ENCODE data around the gene CDCA5. TPM values are rescaled to one million over a fixed set of nuclear protein-coding genes. Genes with fewer than 3 reads are reported as not detected.

CDCA5 gene
- total and polyA plus RNA-seq, 9 donors = 0.38 to 2.8 (median 0.79) TPM; not detected in 1

- WGBS, 3 donors = 60 to 66% (median 61%) methylated on average over 12 to 13 of the region's 13 CpGs
- TF ChIP-seq POLR2A (IDR thresholded peaks at IDR 0.05) = no peak
- TF ChIP-seq EP300 (IDR thresholded peaks at IDR 0.05) = no peak
- no peak for TF ChIP-seq CTCF (IDR thresholded peaks at IDR 0.05)
- H3K27ac ChIP-seq = no peak overlapping the region
Observed at GRCh38 chr11:65058012-65058411, 25.8 kb downstream of the CDCA5 start.

GRCh38 chr11:65057526-65057925 is 26.3 kb downstream of the CDCA5 start:
- 79 to 90% (median 89%) methylated on average over 7 of the region's 7 CpGs for WGBS, 3 donors
- intact Hi-C loops (cut with DNase I) = no loop called here

More at GRCh38 chr11:65058012-65058411, 25.8 kb downstream of the CDCA5 start:
- Histone ChIP-seq H3K9me3 (no peaks in the 10 kb centered on the region), H3K4me1 (ENCODE audit: insufficient read depth) (no peaks in the 10 kb centered on the region), H3K4me3 (no peak overlapping the region), H3K27me3 (no peaks in the 10 kb centered on the region), H3K36me3 (no peaks in the 10 kb centered on the region)
- intact Hi-C loops (cut with DNase I) = no loop called here
- no peak for DNase-seq

GRCh38 chr11:65056999-65057398 is 26.8 kb downstream of the CDCA5 start:
- no peaks in the 10 kb centered on the region for H3K27me3 ChIP-seq
- DNase-seq = no peak
- 84 to 89% (median 87%) methylated on average over 6 of the region's 6 CpGs for WGBS, 3 donors
- no peak overlapping the region for H3K27ac ChIP-seq
- H3K9me3 ChIP-seq = no peaks in the 10 kb centered on the region
- no peak overlapping the region for H3K4me3 ChIP-seq
- TF ChIP-seq POLR2A (IDR thresholded peaks at IDR 0.05) (no peak), CTCF (IDR thresholded peaks at IDR 0.05) (no peak), EP300 (IDR thresholded peaks at IDR 0.05) (no peak)
- H3K36me3 ChIP-seq = no peaks in the 10 kb centered on the region
- intact Hi-C loops (cut with DNase I) = no loop called here
- H3K4me1 ChIP-seq (ENCODE audit: insufficient read depth) = no peaks in the 10 kb centered on the region

More at GRCh38 chr11:65057526-65057925, 26.3 kb downstream of the CDCA5 start:
- TF ChIP-seq POLR2A (IDR thresholded peaks at IDR 0.05) = no peak
- no peak for TF ChIP-seq EP300 (IDR thresholded peaks at IDR 0.05)
- TF ChIP-seq CTCF (IDR thresholded peaks at IDR 0.05) = no peak
- no peak for DNase-seq
- no peaks in the 10 kb centered on the region for H3K9me3 ChIP-seq
- no peak overlapping the region for H3K4me3 ChIP-seq
- H3K27me3 ChIP-seq = no peaks in the 10 kb centered on the region
- no peak overlapping the region for H3K27ac ChIP-seq
- no peaks in the 10 kb centered on the region for H3K36me3 ChIP-seq
- no peaks in the 10 kb centered on the region for H3K4me1 ChIP-seq (ENCODE audit: insufficient read depth)

DNA sequence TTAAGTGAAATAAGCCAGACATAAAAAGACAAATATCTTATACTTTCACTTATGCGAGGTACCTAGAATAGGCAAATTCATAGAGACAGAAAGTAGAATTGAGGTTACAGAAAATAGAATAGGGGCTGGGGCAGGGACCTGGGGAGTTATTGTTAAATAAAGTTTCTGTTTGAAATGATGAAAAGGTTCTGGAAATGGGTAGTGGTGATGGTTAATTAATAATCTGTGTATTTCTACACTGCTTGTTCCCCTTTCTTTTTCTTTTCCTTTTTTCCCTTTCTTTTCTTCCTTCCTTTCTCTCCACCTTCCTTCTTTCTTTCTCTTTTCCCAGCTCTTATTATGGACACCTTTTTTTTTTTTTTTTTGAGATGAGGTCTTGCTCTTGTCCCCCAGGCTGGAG is 28.3 kb downstream of the CDCA5 start:
- Histone ChIP-seq H3K9me3 (no peaks in the 10 kb centered on the region), H3K4me1 (ENCODE audit: insufficient read depth) (no peaks in the 10 kb centered on the region), H3K27me3 (no peaks in the 10 kb centered on the region), H3K36me3 (no peaks in the 10 kb centered on the region), H3K4me3 (no peak overlapping the region), H3K27ac (no peak overlapping the region)
- WGBS, 3 donors = 72 to 92% (median 83%) methylated on average over 1 of the region's 1 CpG
- intact Hi-C loops (cut with DNase I) = no loop called here
- no peak for DNase-seq
- TF ChIP-seq EP300 (IDR thresholded peaks at IDR 0.05) (no peak), POLR2A (IDR thresholded peaks at IDR 0.05) (no peak), CTCF (IDR thresholded peaks at IDR 0.05) (no peak)

Measured in ovary (tissue), 9 donors.